ENCODE results near the gene PPP2R2C.
A peak's percentile ranks its signal among the peaks of the same experiment; 100 is the strongest.

DNA sequence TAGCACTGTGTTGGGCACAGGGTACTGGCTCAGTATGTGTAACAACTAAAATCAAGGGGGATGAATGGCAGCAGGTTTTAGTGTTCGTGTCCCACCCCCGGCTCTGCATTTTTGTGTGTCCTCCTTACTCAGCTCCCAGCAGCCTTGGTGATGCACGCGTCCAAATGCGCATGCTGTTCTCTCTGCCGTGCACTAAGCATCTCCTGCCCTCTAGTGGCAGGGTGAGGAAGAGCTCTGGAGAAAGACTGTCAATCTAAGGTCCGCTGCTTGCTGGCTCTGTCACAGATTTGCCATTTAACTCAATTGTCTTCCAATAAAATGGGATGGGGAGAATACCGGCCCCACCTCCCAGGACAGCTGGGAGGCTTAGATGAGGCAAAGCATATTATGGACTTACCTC is 141.4 kb downstream of the PPP2R2C start:
- TF ChIP-seq SP1 (IDR thresholded peaks at IDR 0.05) = no peak
- TF ChIP-seq HDGF (IDR thresholded peaks at IDR 0.05; ENCODE audit: borderline replicate concordance) = no peak
- TF ChIP-seq BHLHE40 (IDR thresholded peaks at IDR 0.05; ENCODE audit: borderline replicate concordance) = no peak
- no peak for TF ChIP-seq ARNT (IDR thresholded peaks at IDR 0.05)
- TF ChIP-seq, protein P1, sequence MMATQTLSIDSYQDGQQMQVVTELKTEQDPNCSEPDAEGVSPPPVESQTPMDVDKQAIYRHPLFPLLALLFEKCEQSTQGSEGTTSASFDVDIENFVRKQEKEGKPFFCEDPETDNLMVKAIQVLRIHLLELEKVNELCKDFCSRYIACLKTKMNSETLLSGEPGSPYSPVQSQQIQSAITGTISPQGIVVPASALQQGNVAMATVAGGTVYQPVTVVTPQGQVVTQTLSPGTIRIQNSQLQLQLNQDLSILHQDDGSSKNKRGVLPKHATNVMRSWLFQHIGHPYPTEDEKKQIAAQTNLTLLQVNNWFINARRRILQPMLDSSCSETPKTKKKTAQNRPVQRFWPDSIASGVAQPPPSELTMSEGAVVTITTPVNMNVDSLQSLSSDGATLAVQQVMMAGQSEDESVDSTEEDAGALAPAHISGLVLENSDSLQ (IDR thresholded peaks at IDR 0.05) = peak; percentile 91

Measured in HEK293T (cell line).